Testis (tissue), 2 donors: ENCODE data around the gene CAPRIN1.

Source experiments
- POLR2A ChIP-seq: fragments of 450-650 bp; IDR thresholded peaks from one replicate; pipeline ENCODE4 v1.6.1; 2017; ENCODE audit warnings: antibody characterized with exemption, mild to moderate bottlenecking, moderate library complexity
- TF ChIP-seq, protein P1 (sequence below), 3 experiments: fragments of 450-650 bp in 2 of 3; fragments of 200-600 bp in 1 of 3; sonication (generic) in 1 of 3; IDR thresholded peaks; one replicate each; pipeline ENCODE4 v1.5.1; 2016 to 2019; ENCODE audit warnings: antibody characterized with exemption in 3 of 3, mild to moderate bottlenecking in 2 of 3, moderate library complexity in 1 of 3

DNA sequence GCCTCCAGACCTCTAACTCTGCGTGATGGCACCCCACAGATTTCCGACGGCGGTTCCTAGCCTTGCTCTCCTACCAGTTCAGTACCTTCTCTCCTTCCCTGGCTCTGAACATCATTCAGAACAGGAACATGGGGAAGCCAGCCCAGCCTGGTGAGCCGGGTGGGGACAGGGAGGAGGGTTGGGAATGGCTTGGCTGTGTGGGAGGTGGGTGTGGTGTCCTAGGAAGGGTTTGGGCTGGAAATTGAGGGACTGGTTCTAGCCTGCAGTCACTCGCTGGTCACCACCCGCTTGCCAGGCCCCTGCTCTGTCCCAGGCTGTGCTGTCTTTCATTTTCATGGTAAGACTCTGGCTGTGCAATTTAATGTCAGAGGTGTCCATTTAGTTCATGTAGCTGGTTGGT lies 87.8 kb downstream of the CAPRIN1 start:
- TF ChIP-seq, protein P1, sequence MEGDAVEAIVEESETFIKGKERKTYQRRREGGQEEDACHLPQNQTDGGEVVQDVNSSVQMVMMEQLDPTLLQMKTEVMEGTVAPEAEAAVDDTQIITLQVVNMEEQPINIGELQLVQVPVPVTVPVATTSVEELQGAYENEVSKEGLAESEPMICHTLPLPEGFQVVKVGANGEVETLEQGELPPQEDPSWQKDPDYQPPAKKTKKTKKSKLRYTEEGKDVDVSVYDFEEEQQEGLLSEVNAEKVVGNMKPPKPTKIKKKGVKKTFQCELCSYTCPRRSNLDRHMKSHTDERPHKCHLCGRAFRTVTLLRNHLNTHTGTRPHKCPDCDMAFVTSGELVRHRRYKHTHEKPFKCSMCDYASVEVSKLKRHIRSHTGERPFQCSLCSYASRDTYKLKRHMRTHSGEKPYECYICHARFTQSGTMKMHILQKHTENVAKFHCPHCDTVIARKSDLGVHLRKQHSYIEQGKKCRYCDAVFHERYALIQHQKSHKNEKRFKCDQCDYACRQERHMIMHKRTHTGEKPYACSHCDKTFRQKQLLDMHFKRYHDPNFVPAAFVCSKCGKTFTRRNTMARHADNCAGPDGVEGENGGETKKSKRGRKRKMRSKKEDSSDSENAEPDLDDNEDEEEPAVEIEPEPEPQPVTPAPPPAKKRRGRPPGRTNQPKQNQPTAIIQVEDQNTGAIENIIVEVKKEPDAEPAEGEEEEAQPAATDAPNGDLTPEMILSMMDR (IDR thresholded peaks at IDR 0.05): no peak
- TF ChIP-seq POLR2A: no peak
